ENCODE measurements around the gene NLN.
"Not testable (repeated sequence)": the region's sequence is repeated elsewhere in the genome, so short reads cannot be mapped to it uniquely, and the experiment has no call there.

DNA sequence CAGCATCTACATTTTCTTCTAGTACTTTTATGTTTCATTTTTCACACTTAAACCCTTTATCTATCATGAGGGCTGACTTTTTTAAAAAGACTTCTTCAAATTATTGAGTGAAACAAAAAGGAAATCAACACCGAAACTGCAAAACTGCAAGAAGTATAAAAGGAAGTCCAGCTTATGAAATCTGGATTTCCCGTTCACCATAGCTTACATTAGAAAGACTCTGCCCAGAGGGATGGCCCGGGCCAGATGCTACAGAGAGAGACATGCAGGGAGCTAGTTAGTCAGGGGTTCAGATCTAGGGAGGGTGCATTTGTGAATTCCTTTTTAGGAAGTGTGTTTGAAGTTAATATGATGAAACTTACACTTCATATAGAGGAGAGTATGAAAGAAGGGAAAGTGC is 10.0 kb downstream of the NLN start:
- TF ChIP-seq EZH2 (IDR thresholded peaks at IDR 0.05; ENCODE audit: insufficient read depth, poor library complexity, severe bottlenecking); EZH2phosphoT487 (IDR thresholded peaks at IDR 0.05; ENCODE audit: insufficient read depth, low read depth): not testable (repeated sequence)

Data from GM23248 (cell line).